ENCODE data around the gene MYCBP2.
"Not testable (repeated sequence)": the region's sequence is repeated elsewhere in the genome, so short reads cannot be mapped to it uniquely, and the experiment has no call there.

The MYCBP2 gene

DNA sequence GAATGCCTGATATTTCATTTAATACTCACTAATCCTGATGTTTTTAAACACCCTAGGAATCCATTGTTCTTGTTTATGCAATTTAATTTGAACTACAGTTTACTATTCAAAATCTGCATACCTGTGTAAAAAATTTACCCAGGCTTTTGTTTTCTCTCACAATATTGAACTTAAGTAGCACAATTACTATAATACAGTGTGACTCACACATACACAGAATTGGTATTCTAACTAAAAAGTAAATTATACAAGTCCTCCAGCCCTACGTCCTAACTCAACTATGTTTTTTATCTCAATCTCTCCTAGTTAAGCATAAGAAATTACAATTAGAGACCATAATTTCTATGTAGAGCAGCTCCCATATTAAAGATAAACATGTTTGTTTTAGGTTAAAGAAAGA lies 41.8 kb downstream of the MYCBP2 start:
- H3K36me3 ChIP-seq = peaks cover 63 to 93% (median 84%) of the 10 kb centered on the region in 11 experiments

DNA sequence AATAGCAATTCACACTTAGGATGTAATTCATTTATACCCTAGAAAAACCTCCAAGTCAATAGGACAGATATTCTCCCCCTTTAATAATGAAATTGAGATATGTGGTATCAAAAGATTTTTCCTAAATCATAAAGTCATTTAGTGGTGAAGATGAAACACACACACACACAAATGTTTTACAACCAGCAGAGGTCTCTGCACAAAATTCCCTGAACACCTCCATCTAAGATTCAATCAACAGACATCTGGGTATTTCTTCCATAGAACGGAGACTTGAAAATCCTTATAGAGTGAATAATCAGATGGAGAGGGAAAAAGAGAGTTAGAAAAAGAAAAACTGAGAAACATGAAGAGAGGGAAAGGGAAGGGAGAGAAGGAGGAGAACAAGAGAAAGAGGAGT lies 52.8 kb downstream of the MYCBP2 start:
- Histone ChIP-seq H3K4me1 (no peaks in the 10 kb centered on the region), H3K9me3 (replicated peaks in 1 of 11) (peaks cover 0 to 7% (median 0%) of the 10 kb centered on the region in 11 experiments; a peak in 3 of 22 replicates), H3K36me3 (peaks cover 70 to 99% (median 93%) of the 10 kb centered on the region in 11 experiments), H3K27ac (no peak overlapping the region), H4K20me1 (peaks cover 0 to 41% (median 8%) of the 10 kb centered on the region in 11 experiments; a peak in 10 of 22 replicates), H3K4me3 (no peak overlapping the region), H3K9ac (no peak overlapping the region), H3K4me2 (no peak overlapping the region), H3K27me3 (no peaks in the 10 kb centered on the region)
- no peak for TF ChIP-seq Cebpa-rat (IDR thresholded peaks at IDR 0.05)

More for the DNA sequence above, 41.8 kb downstream of the MYCBP2 start:
- H3K9ac ChIP-seq = no peak overlapping the region
- no peaks in the 10 kb centered on the region for H3K27me3 ChIP-seq
- H3K4me1 ChIP-seq = no peaks in the 10 kb centered on the region
- peaks cover 0 to 18% (median 0%) of the 10 kb centered on the region in 11 experiments; a peak in 6 of 22 replicates for H4K20me1 ChIP-seq
- no peak overlapping the region for H3K27ac ChIP-seq
- TF ChIP-seq Cebpa-rat (IDR thresholded peaks at IDR 0.05) = no peak
- H3K9me3 ChIP-seq (replicated peaks in 1 of 11) = peaks cover 0 to 8% (median 0%) of the 10 kb centered on the region in 11 experiments; a peak in 3 of 22 replicates
- no peak overlapping the region for H3K4me3 ChIP-seq
- no peak overlapping the region for H3K4me2 ChIP-seq

DNA sequence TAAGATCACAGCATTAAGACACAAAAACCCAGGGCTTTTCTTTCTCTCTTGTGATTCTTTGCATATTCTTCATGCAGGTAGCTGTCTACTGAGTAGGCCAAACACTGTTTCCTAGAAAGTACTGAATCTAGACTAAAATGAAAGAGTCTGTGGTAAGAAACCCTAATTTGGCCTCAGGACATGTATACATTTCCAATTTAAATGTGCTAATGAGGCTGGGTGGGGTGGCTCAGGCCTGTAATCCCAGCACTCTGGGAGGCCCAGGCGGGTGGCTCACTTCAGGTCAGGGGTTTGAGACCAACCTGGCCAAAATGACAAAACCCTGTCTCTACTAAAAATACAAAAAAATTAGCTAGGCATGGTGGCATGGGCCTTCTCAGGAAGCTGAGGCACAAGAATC lies 57.8 kb downstream of the MYCBP2 start:
- Histone ChIP-seq H3K4me2 (no peak overlapping the region), H4K20me1 (peaks cover 0 to 4% (median 0%) of the 10 kb centered on the region in 11 experiments; a peak in 4 of 22 replicates), H3K9ac (no peak overlapping the region), H3K9me3 (replicated peaks in 1 of 11) (peaks cover 0 to 7% (median 0%) of the 10 kb centered on the region in 11 experiments; a peak in 3 of 22 replicates), H3K27me3 (no peaks in the 10 kb centered on the region), H3K4me3 (no peak overlapping the region), H3K4me1 (no peaks in the 10 kb centered on the region), H3K27ac (no peak overlapping the region), H3K36me3 (peaks cover 84 to 100% (median 94%) of the 10 kb centered on the region in 11 experiments)
- TF ChIP-seq Cebpa-rat (IDR thresholded peaks at IDR 0.05) = no peak

DNA sequence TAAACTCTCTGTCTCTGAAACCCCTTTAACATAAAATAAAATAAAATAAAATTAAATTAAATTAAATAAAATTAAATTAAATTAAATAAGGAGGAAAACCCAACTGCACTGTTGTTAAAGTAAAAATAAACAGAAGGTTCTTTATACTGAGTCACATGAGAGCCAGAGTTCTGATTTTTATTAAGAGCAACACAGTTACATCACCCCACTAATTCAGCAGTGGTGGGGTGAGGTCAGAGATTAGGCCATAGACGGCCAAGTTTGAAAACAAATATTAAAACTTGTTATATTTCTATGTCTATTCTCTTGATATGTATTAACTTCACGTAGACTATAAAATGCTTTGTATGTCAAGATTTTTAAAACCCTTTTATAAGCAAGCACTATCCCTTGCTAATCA lies 59.5 kb downstream of the MYCBP2 start:
- Histone ChIP-seq H3K4me2 (no peak overlapping the region), H3K4me3 (no peak overlapping the region), H3K9ac (no peak overlapping the region), H4K20me1 (no peaks in the 10 kb centered on the region), H3K4me1 (no peaks in the 10 kb centered on the region), H3K36me3 (peaks cover 78 to 100% (median 91%) of the 10 kb centered on the region in 11 experiments), H3K27ac (no peak overlapping the region), H3K9me3 (replicated peaks in 1 of 11) (peaks cover 0 to 7% (median 0%) of the 10 kb centered on the region in 11 experiments; a peak in 3 of 22 replicates), H3K27me3 (no peaks in the 10 kb centered on the region)
- TF ChIP-seq Cebpa-rat (IDR thresholded peaks at IDR 0.05) = no peak

DNA sequence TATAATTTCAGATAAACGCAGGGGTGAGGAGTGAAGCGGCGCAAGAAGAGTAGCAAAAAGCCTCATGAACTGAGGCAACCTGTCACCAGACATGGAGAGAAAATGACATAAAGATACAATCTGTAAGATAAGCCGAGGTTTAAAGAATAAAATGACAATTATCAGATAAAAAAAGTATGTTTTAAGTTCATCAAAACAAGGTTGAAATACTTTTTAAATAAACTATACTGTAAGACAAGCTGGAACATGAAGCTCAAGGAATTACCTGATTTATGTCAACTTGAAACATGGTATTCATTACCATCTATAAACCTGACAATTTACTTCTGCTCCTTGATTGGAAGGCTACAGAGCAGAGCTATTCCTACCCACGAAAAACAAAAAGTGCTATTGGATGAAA lies 61.6 kb downstream of the MYCBP2 start:
- Histone ChIP-seq H3K9ac (no peak overlapping the region), H4K20me1 (no peaks in the 10 kb centered on the region), H3K4me1 (no peaks in the 10 kb centered on the region), H3K36me3 (peaks cover 76 to 100% (median 91%) of the 10 kb centered on the region in 11 experiments), H3K4me2 (no peak overlapping the region), H3K9me3 (replicated peaks in 1 of 11) (no peaks in the 10 kb centered on the region), H3K4me3 (no peak overlapping the region), H3K27ac (no peak overlapping the region), H3K27me3 (no peaks in the 10 kb centered on the region)
- TF ChIP-seq Cebpa-rat (IDR thresholded peaks at IDR 0.05) = no peak

DNA sequence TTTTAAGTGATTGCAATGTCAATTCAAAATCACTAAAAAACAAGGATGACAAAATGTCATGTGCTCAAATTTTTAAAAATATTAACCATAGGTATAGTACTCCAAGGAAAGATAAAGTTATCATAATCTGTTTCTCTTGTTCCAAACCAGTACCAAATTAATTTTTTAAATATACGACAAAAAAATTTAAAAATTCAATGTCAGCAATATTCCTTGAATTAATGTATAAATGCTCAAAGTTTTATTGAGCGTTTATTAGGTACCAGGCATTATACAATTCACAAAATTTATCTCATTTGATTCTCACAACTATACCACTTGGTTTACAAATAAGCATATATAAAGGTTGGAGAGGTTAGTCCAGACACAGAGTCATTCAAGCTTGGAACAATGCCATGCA lies 64.7 kb downstream of the MYCBP2 start:
- Histone ChIP-seq H3K4me2 (no peak overlapping the region), H3K27ac (no peak overlapping the region), H3K4me1 (no peaks in the 10 kb centered on the region), H3K27me3 (no peaks in the 10 kb centered on the region), H3K36me3 (peaks cover 78 to 100% (median 91%) of the 10 kb centered on the region in 11 experiments), H3K9me3 (replicated peaks in 1 of 11) (0 out of 22 replicates have a peak, but pooled peaks cover 0 to 4% (median 0%) of the 10 kb centered on the region in 11 experiments), H3K4me3 (no peak overlapping the region), H4K20me1 (no peaks in the 10 kb centered on the region), H3K9ac (no peak overlapping the region)
- no peak for TF ChIP-seq Cebpa-rat (IDR thresholded peaks at IDR 0.05)

DNA sequence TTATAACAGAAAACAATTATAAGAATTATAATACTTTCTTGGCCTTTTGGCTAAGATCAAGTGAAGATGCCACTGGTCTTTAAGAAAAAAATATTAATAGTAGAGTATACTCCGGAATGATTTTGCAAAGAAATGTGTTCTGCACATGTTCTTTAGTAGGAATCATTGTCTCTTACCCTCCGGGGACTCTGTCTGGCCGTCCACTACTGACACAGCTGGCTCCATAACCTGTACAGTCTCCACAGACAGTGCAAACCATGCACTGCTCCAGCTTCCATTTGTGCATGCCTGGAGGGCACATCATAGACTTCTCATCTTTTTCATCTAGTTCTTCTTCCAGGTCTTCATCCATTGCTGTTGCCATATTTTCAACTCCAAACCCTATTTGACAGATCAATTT lies 75.9 kb downstream of the MYCBP2 start:
- H3K36me3 ChIP-seq = peaks cover 57 to 90% (median 79%) of the 10 kb centered on the region in 11 experiments

DNA sequence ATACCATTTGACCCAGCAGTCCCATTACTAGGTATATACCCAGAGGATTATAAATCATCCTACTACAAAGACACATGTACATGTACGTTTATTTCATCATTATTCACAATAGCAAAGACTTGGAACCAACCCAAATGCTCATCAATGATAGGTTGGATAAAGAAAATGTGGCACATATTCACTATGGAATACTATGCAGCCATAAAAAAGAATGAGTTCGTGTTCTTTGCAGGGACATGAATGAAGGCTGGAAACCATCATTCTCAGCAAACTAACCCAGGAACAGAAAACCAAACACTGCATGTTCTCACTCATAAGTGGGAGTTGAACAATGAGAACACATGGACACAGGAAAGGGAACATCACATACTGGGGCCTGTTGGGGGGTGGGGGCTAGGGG lies 81.7 kb downstream of the MYCBP2 start:
- H4K20me1 ChIP-seq, H3K27me3 ChIP-seq, H3K4me3 ChIP-seq, H3K9ac ChIP-seq, H3K4me2 ChIP-seq, H3K4me1 ChIP-seq, H3K27ac ChIP-seq: not testable (repeated sequence)
- peaks cover 74 to 96% (median 89%) of the 10 kb centered on the region in 11 experiments for H3K36me3 ChIP-seq
- H3K9me3 ChIP-seq (replicated peaks in 1 of 11) = peaks cover 0 to 11% (median 5%) of the 10 kb centered on the region in 11 experiments; a peak in 8 of 22 replicates

More for the DNA sequence above, 75.9 kb downstream of the MYCBP2 start:
- H3K4me3 ChIP-seq = no peak overlapping the region
- peaks cover 0 to 16% (median 3%) of the 10 kb centered on the region in 11 experiments; a peak in 9 of 22 replicates for H3K9me3 ChIP-seq (replicated peaks in 1 of 11)
- no peaks in the 10 kb centered on the region; a peak in 1 of 20 replicates for H3K4me1 ChIP-seq
- no peak for TF ChIP-seq Cebpa-rat (IDR thresholded peaks at IDR 0.05)
- no peak overlapping the region for H3K4me2 ChIP-seq
- no peak overlapping the region for H3K9ac ChIP-seq
- H4K20me1 ChIP-seq = no peaks in the 10 kb centered on the region
- H3K27me3 ChIP-seq = no peaks in the 10 kb centered on the region
- H3K27ac ChIP-seq = no peak overlapping the region

DNA sequence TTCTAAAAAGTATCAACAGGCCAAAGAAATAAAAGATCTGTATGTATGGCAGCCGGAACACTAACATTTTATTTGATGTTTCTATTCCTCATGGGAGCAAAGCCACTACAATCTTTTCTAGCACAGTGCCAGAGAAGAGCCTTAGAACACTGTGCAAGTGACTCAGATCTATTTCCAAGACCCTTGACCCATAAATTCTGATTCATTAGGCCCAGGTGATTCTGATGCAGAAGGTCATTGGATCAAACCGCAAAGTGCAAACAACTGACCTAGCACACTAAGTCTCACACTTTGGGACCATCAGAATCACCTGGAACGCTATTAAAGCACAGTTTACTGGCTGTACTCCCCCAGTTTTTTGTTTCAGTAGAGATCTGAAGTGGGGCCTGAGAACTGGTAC lies 87.6 kb downstream of the MYCBP2 start:
- TF ChIP-seq Cebpa-rat (IDR thresholded peaks at IDR 0.05) = no peak
- no peaks in the 10 kb centered on the region for H3K9me3 ChIP-seq (replicated peaks in 1 of 11)
- no peak overlapping the region for H3K4me3 ChIP-seq
- H3K4me1 ChIP-seq = no peaks in the 10 kb centered on the region
- H3K27ac ChIP-seq = no peak overlapping the region
- H3K36me3 ChIP-seq = peaks cover 52 to 95% (median 78%) of the 10 kb centered on the region in 11 experiments
- no peak overlapping the region for H3K9ac ChIP-seq
- no peaks in the 10 kb centered on the region for H3K27me3 ChIP-seq
- H4K20me1 ChIP-seq = peaks cover 0 to 9% (median 0%) of the 10 kb centered on the region in 11 experiments; a peak in 2 of 22 replicates
- no peak overlapping the region for H3K4me2 ChIP-seq

DNA sequence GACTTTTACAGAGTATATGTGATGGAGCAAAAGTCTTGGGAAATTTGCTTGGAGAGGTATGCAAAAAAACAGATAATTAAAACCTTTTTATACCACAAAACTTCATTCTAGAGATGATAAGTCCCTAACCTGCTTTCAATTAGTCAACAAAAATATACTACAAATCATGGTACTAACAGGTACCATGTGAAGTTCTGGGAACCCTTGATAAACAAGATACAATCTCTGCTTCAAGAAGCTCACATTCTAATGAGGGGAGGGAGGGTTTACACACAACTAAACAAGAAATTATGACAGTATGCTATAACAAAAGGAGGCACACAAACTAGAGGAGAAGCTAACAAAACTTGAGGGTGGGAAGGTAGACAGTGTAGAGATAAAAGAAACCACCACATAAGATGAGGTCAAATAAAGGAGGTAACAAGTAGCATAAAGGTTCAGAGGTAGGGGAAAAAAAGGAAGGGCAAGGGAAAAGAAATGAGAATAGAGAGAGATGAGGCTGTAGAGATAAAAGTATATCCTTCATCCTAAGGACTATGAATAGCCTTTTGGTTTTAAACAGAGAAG lies 91.4 kb downstream of the MYCBP2 start:
- Histone ChIP-seq H3K36me3 (peaks cover 37 to 83% (median 65%) of the 10 kb centered on the region in 11 experiments), H4K20me1 (peaks cover 0 to 9% (median 0%) of the 10 kb centered on the region in 11 experiments; a peak in 2 of 22 replicates), H3K27me3 (no peaks in the 10 kb centered on the region), H3K9me3 (replicated peaks in 1 of 11) (no peaks in the 10 kb centered on the region), H3K27ac (no peak overlapping the region), H3K4me1 (no peaks in the 10 kb centered on the region), H3K4me2 (no peak overlapping the region), H3K4me3 (no peak overlapping the region), H3K9ac (no peak overlapping the region)
- TF ChIP-seq Cebpa-rat (IDR thresholded peaks at IDR 0.05) = no peak
